ENCODE data around the gene FTCD. TPM values are rescaled to one million over a fixed set of nuclear protein-coding genes. Genes with fewer than 3 reads are reported as not detected.

Gene FTCD
- total and polyA plus RNA-seq, 2 of the 4 experiments (the other 2 are of a cell fraction): 0.55 TPM; not detected in 1

DNA sequence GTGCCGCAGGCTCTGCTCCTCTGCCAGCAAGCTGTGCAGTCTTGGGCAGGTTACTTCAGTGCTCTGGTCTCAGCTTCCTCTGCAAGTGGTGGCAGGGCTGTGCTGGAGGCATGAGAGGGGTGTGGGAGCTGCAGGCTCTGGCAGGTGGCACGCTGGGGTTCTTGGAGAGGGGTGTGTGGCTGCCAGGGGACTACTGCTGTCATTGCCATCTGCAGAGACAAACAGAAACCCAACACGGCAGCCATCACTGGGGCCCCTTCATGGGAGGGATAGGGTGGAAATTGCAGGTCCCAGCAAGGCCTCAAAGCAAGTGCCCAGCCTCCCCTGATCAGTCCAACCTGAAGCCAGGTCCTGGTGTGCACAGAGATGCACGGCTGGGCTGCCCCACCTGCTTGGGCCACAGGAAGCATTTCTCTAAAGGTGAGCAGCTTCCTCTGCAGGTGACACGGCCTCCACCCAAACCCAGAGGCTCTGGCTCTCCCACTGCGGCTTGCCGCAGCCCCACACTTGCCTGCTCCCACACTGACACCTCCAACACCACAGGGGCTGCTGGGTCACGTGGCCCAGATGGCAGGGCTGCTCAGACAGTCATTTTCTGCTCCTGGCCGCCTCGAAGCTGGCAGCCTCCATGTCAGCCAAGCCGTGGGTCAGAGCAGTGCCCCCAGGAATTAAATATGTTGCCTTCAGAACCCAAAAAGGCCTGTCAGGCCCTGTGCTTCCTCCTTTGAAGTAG, 61.5 kb downstream of the FTCD start:
- H2BK20ac ChIP-seq (ENCODE audit: low read depth, low read length): peak overlapping the region; percentile 41
- peak overlapping the region; percentile 92 for H2AK9ac ChIP-seq (replicated peaks; ENCODE audit: low read depth, low read length, poor library complexity)
- no TSS peak for BruUV-seq (replicated peaks)
- H4K5ac ChIP-seq (ENCODE audit: low read depth, low read length): 0 out of 2 replicates have a peak overlapping the region, but pooled peaks have one; percentile 63
- peak overlapping the region; percentile 99 for H3K4ac ChIP-seq (ENCODE audit: low read depth, low read length)
- H3K4me3 ChIP-seq (ENCODE audit: insufficient read depth, low read depth, low read length): no peak overlapping the region
- peaks cover 25% of the 10 kb centered on the region for H3K9me1 ChIP-seq (ENCODE audit: insufficient read depth, low read length)
- peak overlapping the region; percentile 71; the same call in 1 of the 2 replicates for H3K18ac ChIP-seq (ENCODE audit: low read depth, low read length)
- H3K4me1 ChIP-seq (ENCODE audit: control insufficient read depth, insufficient read depth, low read length): peaks cover 25% of the 10 kb centered on the region
- peak overlapping the region; percentile 66 for H3K23ac ChIP-seq (ENCODE audit: low read depth, low read length)
- peak overlapping the region; percentile 95 for H3K14ac ChIP-seq (replicated peaks; ENCODE audit: low read depth, low read length)
- peak overlapping the region; percentile 87 for H2BK5ac ChIP-seq (ENCODE audit: low read depth, low read length, poor library complexity, severe bottlenecking)
- peak overlapping the region; percentile 98 for H2BK120ac ChIP-seq (ENCODE audit: low read depth, low read length)
- H3K9ac ChIP-seq (ENCODE audit: low read depth, low read length): peak overlapping the region; percentile 66; the same call in 1 of the 2 replicates
- no peaks in the 10 kb centered on the region; the same call in 1 of the 2 replicates for H3K36me3 ChIP-seq (ENCODE audit: control insufficient read depth, insufficient read depth, low read length)
- peaks cover 4% of the 10 kb centered on the region; the same call in 1 of the 2 replicates for H4K20me1 ChIP-seq (ENCODE audit: insufficient read depth, low read length)
- peak overlapping the region; percentile 89; the same call in 2 of the 3 replicates for H2BK15ac ChIP-seq (ENCODE audit: low read depth, low read length)
- no peaks in the 10 kb centered on the region for H3K27me3 ChIP-seq (ENCODE audit: control insufficient read depth, insufficient read depth, low read length)
- peak overlapping the region; percentile 98 for H4K91ac ChIP-seq (ENCODE audit: insufficient read depth, low read depth, low read length)
- intact Hi-C loops (cut with micrococcal nuclease) (no loop called here), in situ Hi-C loops (cut with MboI; ENCODE audit: low sequenced_read_pairs) (loop anchor here (5.0 kb wide), 1 partner anchor 122 kb away; no protein-coding TSS in a partner anchor), dilution Hi-C loops (cut with HindIII; ENCODE audit: low sequenced_read_pairs, unreplicated experiment) (no loop called here)
- no peak for TF ChIP-seq RCOR1 (IDR thresholded peaks at IDR 0.05; ENCODE audit: insufficient replicate concordance, low read length)
- TF ChIP-seq MAFK (IDR thresholded peaks at IDR 0.05; ENCODE audit: low read depth, low read length): no peak
- TF ChIP-seq, protein P1, sequence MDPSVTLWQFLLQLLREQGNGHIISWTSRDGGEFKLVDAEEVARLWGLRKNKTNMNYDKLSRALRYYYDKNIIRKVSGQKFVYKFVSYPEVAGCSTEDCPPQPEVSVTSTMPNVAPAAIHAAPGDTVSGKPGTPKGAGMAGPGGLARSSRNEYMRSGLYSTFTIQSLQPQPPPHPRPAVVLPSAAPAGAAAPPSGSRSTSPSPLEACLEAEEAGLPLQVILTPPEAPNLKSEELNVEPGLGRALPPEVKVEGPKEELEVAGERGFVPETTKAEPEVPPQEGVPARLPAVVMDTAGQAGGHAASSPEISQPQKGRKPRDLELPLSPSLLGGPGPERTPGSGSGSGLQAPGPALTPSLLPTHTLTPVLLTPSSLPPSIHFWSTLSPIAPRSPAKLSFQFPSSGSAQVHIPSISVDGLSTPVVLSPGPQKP (IDR thresholded peaks at IDR 0.05; ENCODE audit: borderline replicate concordance, low read depth, low read length): no peak
- TF ChIP-seq, protein P2, sequence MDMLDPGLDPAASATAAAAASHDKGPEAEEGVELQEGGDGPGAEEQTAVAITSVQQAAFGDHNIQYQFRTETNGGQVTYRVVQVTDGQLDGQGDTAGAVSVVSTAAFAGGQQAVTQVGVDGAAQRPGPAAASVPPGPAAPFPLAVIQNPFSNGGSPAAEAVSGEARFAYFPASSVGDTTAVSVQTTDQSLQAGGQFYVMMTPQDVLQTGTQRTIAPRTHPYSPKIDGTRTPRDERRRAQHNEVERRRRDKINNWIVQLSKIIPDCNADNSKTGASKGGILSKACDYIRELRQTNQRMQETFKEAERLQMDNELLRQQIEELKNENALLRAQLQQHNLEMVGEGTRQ (IDR thresholded peaks at IDR 0.05; ENCODE audit: low read depth, low read length): no peak
- no peak for TF ChIP-seq CHD1 (IDR thresholded peaks at IDR 0.05; ENCODE audit: low read depth, low read length)
- no peak for TF ChIP-seq SMC3 (IDR thresholded peaks at IDR 0.05; ENCODE audit: low read depth, low read length)
- ChIA-PET CTCF (no interaction called here), POLR2A (ENCODE audit: unreplicated experiment) (interaction anchor here (0.5 to 1.8 kb wide), 2 partner anchors 8 to 121 kb away, joined by 4 to 12 read pairs; no protein-coding TSS in a partner anchor)
- ATAC-seq (ENCODE audit: low read depth) (no peak), DNase-seq (no peak)
- 73% methylated on average over 3 of the region's 11 CpGs; no CpG with 5 or more reads in 1 of the 2 experiments for WGBS, 2 experiments (ENCODE audit: extremely low coverage in 2 of 2, insufficient read length in 1 of 2)
- H2AK5ac ChIP-seq (ENCODE audit: low read depth, low read length): peak overlapping the region; percentile 99
- H3K56ac ChIP-seq (ENCODE audit: extremely low read depth, insufficient read depth, low read length): no peak overlapping the region
- no peak overlapping the region for H2AFZ ChIP-seq (replicated peaks; ENCODE audit: low read length, poor library complexity)
- no peaks in the 10 kb centered on the region for H3K9me3 ChIP-seq (ENCODE audit: control insufficient read depth, insufficient read depth, low read length)
- peak overlapping the region; percentile 70 to 90; a peak in 2 of 4 replicates for H4K8ac ChIP-seq (ENCODE audit: low read depth in 2 of 2, low read length in 2 of 2)
- peaks cover 6 to 55% of the 10 kb centered on the region in 2 experiments; a peak in 3 of 4 replicates for H3K79me1 ChIP-seq (ENCODE audit: low read depth in 1 of 2, low read length in 2 of 2)
- H3K4me2 ChIP-seq (ENCODE audit: low read depth, low read length): no peak overlapping the region
- peak overlapping the region; percentile 92 for H3K27ac ChIP-seq (ENCODE audit: insufficient read depth, low read length)
